Uterus (tissue), 2 donors: ENCODE data around the gene KRT8.

Experiments used
- POLR2A ChIP-seq, 2 donors: fragments of 450-650 bp; IDR thresholded peaks; one replicate each; pipeline ENCODE4 v1.6.1; 2016; ENCODE audit warnings: antibody characterized with exemption in 2 of 2, mild to moderate bottlenecking in 1 of 2, moderate library complexity in 1 of 2
- TF ChIP-seq, protein P1 (sequence below), 4 experiments: fragments of 200-600 bp in 2 of 4; fragments of 450-650 bp in 2 of 4; sonication (generic) in 2 of 4; IDR thresholded peaks; one replicate each; pipeline ENCODE4 v1.5.1; 2016 to 2019; ENCODE audit warnings: antibody characterized with exemption in 4 of 4, mild to moderate bottlenecking in 2 of 4, moderate library complexity in 1 of 4

GRCh38 chr12:52915637-52916036 is 10.8 kb upstream of the KRT8 start:
- TF ChIP-seq, protein P1, sequence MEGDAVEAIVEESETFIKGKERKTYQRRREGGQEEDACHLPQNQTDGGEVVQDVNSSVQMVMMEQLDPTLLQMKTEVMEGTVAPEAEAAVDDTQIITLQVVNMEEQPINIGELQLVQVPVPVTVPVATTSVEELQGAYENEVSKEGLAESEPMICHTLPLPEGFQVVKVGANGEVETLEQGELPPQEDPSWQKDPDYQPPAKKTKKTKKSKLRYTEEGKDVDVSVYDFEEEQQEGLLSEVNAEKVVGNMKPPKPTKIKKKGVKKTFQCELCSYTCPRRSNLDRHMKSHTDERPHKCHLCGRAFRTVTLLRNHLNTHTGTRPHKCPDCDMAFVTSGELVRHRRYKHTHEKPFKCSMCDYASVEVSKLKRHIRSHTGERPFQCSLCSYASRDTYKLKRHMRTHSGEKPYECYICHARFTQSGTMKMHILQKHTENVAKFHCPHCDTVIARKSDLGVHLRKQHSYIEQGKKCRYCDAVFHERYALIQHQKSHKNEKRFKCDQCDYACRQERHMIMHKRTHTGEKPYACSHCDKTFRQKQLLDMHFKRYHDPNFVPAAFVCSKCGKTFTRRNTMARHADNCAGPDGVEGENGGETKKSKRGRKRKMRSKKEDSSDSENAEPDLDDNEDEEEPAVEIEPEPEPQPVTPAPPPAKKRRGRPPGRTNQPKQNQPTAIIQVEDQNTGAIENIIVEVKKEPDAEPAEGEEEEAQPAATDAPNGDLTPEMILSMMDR (IDR thresholded peaks at IDR 0.05) = no peak
- TF ChIP-seq POLR2A (IDR thresholded peaks at IDR 0.05) = no peak
